Osteoblast (primary cell): ENCODE data around the gene KIRREL3. TPM values are rescaled to one million over a fixed set of nuclear protein-coding genes. Genes with fewer than 3 reads are reported as not detected.
"Not testable (repeated sequence)": the region's sequence is repeated elsewhere in the genome, so short reads cannot be mapped to it uniquely, and the experiment has no call there.

Experiments used
- DNase-seq: peaks from one replicate; pipeline ENCODE4 v3.0.0; 2011; ENCODE audit warnings: low spot score, mixed read lengths; ENCODE audit not compliant: insufficient read length; ENCODE audit errors: missing footprints
- H2AFZ ChIP-seq: 2 replicates; pipeline ENCODE4 v1.6.0; 2011; ENCODE audit warnings: mild to moderate bottlenecking, low read length
- H3K27ac ChIP-seq: 2 replicates; pipeline ENCODE4 v1.5.1; 2011; ENCODE audit warnings: mild to moderate bottlenecking, low read depth, low read length, moderate library complexity
- H3K27me3 ChIP-seq: 2 replicates; pipeline ENCODE4 v1.6.0; 2012; ENCODE audit warnings: mild to moderate bottlenecking, control low read depth, inconsistent platforms, low read length, moderate library complexity; ENCODE audit not compliant: insufficient read depth
- H3K36me3 ChIP-seq: 2 replicates; pipeline ENCODE4 v1.5.1; 2011; ENCODE audit warnings: mild to moderate bottlenecking, low read length, control low read depth, moderate library complexity; ENCODE audit not compliant: insufficient read depth
- H3K4me1 ChIP-seq: 2 replicates; pipeline ENCODE4 v1.5.1; 2011; ENCODE audit warnings: mild to moderate bottlenecking, low read length, control low read depth, moderate library complexity; ENCODE audit not compliant: insufficient read depth
- H3K4me2 ChIP-seq: 2 replicates; pipeline ENCODE4 v1.6.0; 2011; ENCODE audit warnings: mild to moderate bottlenecking, low read length; ENCODE audit not compliant: insufficient read depth
- H3K4me3 ChIP-seq: fragments of 200-600 bp; sonication (generic); 3 replicates; pipeline ENCODE4 v1.5.1; 2012; ENCODE audit warnings: mild to moderate bottlenecking, low read length, inconsistent platforms; ENCODE audit not compliant: insufficient read depth
- H3K79me2 ChIP-seq: 2 replicates; pipeline ENCODE4 v1.6.0; 2012; ENCODE audit warnings: mild to moderate bottlenecking, low read length, control low read depth, inconsistent platforms; ENCODE audit not compliant: insufficient read depth
- H3K9me3 ChIP-seq: 2 replicates; pipeline ENCODE4 v1.5.1; 2011; ENCODE audit warnings: low read depth, low read length, control low read depth
- H4K20me1 ChIP-seq: 2 replicates; pipeline ENCODE4 v1.6.0; 2012; ENCODE audit warnings: mild to moderate bottlenecking, low read length, control low read depth; ENCODE audit not compliant: insufficient read depth
- CTCF ChIP-seq: IDR thresholded peaks from 2 replicates; pipeline ENCODE4 v1.5.1; 2011; ENCODE audit warnings: mild to moderate bottlenecking, low read depth, low read length, moderate library complexity; ENCODE audit errors: extremely low read depth
- total RNA-seq: library from RNA; depleted of rRNA; stranded (reverse); fragments of >200 nt; gene quantifications from 2 replicates; pipeline ENCODE4 v1.2.3, GENCODE V29; 2012

The KIRREL3 gene
- total RNA-seq, 1 donor: 3.6 TPM

- peaks cover 8% of the 10 kb centered on the region for H4K20me1 ChIP-seq
- DNase-seq: no peak
- H3K36me3 ChIP-seq: no peaks in the 10 kb centered on the region
- H3K27ac ChIP-seq: no peak overlapping the region
- no peaks in the 10 kb centered on the region for H3K27me3 ChIP-seq
- no peak overlapping the region for H2AFZ ChIP-seq
- H3K9me3 ChIP-seq: no peaks in the 10 kb centered on the region
- H3K4me2 ChIP-seq: no peak overlapping the region
- TF ChIP-seq CTCF: no peak
- H3K4me3 ChIP-seq: no peak overlapping the region
- peaks cover 8% of the 10 kb centered on the region for H3K79me2 ChIP-seq
- H3K4me1 ChIP-seq: no peaks in the 10 kb centered on the region
Measured at GRCh38 chr11:126385991-126386728, 614.4 kb downstream of the KIRREL3 start.

DNA sequence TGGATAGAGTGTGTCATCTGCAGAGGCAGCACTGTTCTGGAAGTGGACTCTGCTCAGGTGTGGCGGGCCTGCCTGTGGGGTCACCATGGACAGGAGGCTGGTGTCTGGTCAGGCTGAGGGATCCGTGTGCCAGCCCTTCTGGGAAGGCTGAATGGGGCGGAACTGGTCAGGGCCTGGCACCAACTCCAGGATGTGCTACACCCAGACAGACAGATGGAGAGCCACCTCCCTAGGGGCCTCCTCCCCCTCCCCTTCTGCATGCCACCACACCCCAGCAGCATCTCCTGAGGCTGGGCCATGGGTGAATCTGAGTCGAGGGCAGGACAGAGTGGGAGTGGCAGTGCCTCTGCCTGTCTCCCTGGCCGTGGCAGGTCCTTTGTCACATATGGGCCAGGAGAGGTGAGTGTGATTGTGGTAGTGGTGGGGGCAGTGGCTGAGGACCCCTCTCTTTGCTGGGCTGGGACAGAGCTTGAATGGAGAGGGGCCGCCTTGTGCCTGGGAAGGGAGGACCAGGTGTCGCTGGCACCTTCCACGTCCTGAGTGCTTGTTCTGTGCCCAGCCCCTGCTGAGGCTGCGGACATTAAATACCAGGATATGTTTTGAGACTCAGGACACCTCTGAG is 616.0 kb downstream of the KIRREL3 start:
- Histone ChIP-seq H3K4me1 (no peaks in the 10 kb centered on the region), H3K79me2 (peaks cover 12% of the 10 kb centered on the region), H3K9me3 (no peaks in the 10 kb centered on the region), H3K27me3 (no peaks in the 10 kb centered on the region), H3K4me3 (no peak overlapping the region), H2AFZ (no peak overlapping the region), H4K20me1 (peaks cover 12% of the 10 kb centered on the region), H3K36me3 (no peaks in the 10 kb centered on the region), H3K4me2 (no peak overlapping the region), H3K27ac (no peak overlapping the region)
- TF ChIP-seq CTCF: no peak
- DNase-seq: no peak

GRCh38 chr11:126383339-126384335 is 616.9 kb downstream of the KIRREL3 start:
- H3K4me3 ChIP-seq: no peak overlapping the region
- H3K27me3 ChIP-seq: no peaks in the 10 kb centered on the region
- TF ChIP-seq CTCF: no peak
- no peaks in the 10 kb centered on the region for H3K9me3 ChIP-seq
- no peaks in the 10 kb centered on the region for H3K4me1 ChIP-seq
- no peak overlapping the region for H3K27ac ChIP-seq
- H2AFZ ChIP-seq: no peak overlapping the region
- H4K20me1 ChIP-seq: peaks cover 15% of the 10 kb centered on the region
- no peak overlapping the region for H3K4me2 ChIP-seq
- peak; percentile 58 for DNase-seq
- peaks cover 16% of the 10 kb centered on the region for H3K79me2 ChIP-seq
- H3K36me3 ChIP-seq: no peaks in the 10 kb centered on the region

GRCh38 chr11:126382641-126383040 is 617.9 kb downstream of the KIRREL3 start:
- not testable (repeated sequence) for H3K9me3 ChIP-seq, H3K4me2 ChIP-seq
- H3K79me2 ChIP-seq: peaks cover 24% of the 10 kb centered on the region

GRCh38 chr11:126381960-126382359 is 618.6 kb downstream of the KIRREL3 start:
- not testable (repeated sequence) for H3K36me3 ChIP-seq, H3K4me3 ChIP-seq, H3K27ac ChIP-seq, H3K4me1 ChIP-seq, H3K4me2 ChIP-seq, H3K9me3 ChIP-seq, H2AFZ ChIP-seq, H3K27me3 ChIP-seq, DNase-seq
- peaks cover 22% of the 10 kb centered on the region for H4K20me1 ChIP-seq
- H3K79me2 ChIP-seq: peaks cover 23% of the 10 kb centered on the region

More at GRCh38 chr11:126382641-126383040, 617.9 kb downstream of the KIRREL3 start:
- H3K27ac ChIP-seq, DNase-seq, H2AFZ ChIP-seq, H3K4me1 ChIP-seq, H3K27me3 ChIP-seq, H3K4me3 ChIP-seq, H3K36me3 ChIP-seq: not testable (repeated sequence)
- peaks cover 21% of the 10 kb centered on the region for H4K20me1 ChIP-seq
